ENCODE data around the gene BAHCC1.

Gene BAHCC1

DNA sequence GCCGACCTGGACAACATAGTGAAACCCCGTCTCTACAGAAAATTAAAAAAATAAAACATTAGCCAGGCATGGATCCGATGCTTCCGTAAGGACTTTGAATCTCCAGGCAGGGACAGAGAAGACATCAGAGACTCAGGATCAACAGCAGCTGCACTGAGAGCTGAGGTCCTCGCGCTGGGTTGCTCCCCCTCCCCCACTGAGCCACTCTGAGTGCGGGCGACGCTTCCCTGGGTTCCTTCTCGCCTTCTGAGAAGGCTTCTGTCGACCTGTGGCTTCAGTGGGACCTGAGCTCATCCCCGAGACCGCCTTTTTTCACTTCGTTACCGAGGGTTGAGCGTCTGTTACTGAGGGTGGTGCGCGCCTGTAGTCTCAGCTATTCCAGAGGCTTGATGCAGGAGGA, 96.9 kb downstream of the BAHCC1 start:
- TF ChIP-seq, protein P1, sequence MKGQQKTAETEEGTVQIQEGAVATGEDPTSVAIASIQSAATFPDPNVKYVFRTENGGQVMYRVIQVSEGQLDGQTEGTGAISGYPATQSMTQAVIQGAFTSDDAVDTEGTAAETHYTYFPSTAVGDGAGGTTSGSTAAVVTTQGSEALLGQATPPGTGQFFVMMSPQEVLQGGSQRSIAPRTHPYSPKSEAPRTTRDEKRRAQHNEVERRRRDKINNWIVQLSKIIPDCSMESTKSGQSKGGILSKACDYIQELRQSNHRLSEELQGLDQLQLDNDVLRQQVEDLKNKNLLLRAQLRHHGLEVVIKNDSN (IDR thresholded peaks at IDR 0.05): no peak
- no peak for TF ChIP-seq EP300 (IDR thresholded peaks at IDR 0.05; ENCODE audit: borderline replicate concordance)
- TF ChIP-seq CREB1 (IDR thresholded peaks at IDR 0.05; ENCODE audit: low read depth): no peak
- no peak for TF ChIP-seq RAD21 (IDR thresholded peaks at IDR 0.05; ENCODE audit: low read depth)
- TF ChIP-seq CEBPB (IDR thresholded peaks at IDR 0.05): no peak
- TF ChIP-seq TEAD4 (IDR thresholded peaks at IDR 0.05): no peak
- TF ChIP-seq ZBTB7A (IDR thresholded peaks at IDR 0.05; ENCODE audit: low read depth): no peak
- no peak for TF ChIP-seq EGR1 (IDR thresholded peaks at IDR 0.05)
- no peak for TF ChIP-seq TCF12 (IDR thresholded peaks at IDR 0.05; ENCODE audit: low read depth)
- no peak for TF ChIP-seq NFIC (IDR thresholded peaks at IDR 0.05)
- TF ChIP-seq, protein P2, sequence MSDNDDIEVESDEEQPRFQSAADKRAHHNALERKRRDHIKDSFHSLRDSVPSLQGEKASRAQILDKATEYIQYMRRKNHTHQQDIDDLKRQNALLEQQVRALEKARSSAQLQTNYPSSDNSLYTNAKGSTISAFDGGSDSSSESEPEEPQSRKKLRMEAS (IDR thresholded peaks at IDR 0.05): no peak
- TF ChIP-seq, protein P3, sequence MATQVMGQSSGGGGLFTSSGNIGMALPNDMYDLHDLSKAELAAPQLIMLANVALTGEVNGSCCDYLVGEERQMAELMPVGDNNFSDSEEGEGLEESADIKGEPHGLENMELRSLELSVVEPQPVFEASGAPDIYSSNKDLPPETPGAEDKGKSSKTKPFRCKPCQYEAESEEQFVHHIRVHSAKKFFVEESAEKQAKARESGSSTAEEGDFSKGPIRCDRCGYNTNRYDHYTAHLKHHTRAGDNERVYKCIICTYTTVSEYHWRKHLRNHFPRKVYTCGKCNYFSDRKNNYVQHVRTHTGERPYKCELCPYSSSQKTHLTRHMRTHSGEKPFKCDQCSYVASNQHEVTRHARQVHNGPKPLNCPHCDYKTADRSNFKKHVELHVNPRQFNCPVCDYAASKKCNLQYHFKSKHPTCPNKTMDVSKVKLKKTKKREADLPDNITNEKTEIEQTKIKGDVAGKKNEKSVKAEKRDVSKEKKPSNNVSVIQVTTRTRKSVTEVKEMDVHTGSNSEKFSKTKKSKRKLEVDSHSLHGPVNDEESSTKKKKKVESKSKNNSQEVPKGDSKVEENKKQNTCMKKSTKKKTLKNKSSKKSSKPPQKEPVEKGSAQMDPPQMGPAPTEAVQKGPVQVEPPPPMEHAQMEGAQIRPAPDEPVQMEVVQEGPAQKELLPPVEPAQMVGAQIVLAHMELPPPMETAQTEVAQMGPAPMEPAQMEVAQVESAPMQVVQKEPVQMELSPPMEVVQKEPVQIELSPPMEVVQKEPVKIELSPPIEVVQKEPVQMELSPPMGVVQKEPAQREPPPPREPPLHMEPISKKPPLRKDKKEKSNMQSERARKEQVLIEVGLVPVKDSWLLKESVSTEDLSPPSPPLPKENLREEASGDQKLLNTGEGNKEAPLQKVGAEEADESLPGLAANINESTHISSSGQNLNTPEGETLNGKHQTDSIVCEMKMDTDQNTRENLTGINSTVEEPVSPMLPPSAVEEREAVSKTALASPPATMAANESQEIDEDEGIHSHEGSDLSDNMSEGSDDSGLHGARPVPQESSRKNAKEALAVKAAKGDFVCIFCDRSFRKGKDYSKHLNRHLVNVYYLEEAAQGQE (IDR thresholded peaks at IDR 0.05; ENCODE audit: low read depth): no peak
- TF ChIP-seq YY1 (IDR thresholded peaks at IDR 0.05; ENCODE audit: low read depth): no peak

DNA sequence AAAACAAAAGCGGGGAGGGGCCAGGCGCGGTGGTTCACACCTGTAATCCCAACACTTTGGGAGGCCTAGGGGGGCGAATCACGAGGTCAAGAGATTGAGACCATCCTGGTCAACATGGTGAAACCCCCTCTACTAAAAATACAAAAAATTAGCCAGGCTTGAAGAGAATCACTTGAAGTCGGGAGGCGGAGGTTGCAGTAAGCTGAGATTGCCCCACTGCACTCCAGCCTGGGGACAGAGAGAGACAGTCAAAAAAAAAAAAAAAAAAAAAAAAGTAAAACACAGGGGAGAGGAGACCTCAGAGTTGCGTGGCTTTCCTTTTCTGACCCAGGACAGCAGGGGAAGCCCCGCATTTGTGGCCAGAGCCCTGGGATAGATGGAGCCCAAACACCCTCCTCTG, 97.4 kb downstream of the BAHCC1 start:
- TF ChIP-seq CEBPB (IDR thresholded peaks at IDR 0.05) (no peak), TAF1 (IDR thresholded peaks at IDR 0.05; ENCODE audit: low read depth) (no peak), EP300 (IDR thresholded peaks at IDR 0.05; ENCODE audit: borderline replicate concordance) (no peak), RAD21 (IDR thresholded peaks at IDR 0.05; ENCODE audit: low read depth) (no peak), FOXM1 (IDR thresholded peaks at IDR 0.05; ENCODE audit: borderline replicate concordance, low read depth) (no peak), TEAD4 (IDR thresholded peaks at IDR 0.05) (no peak), ZBTB7A (IDR thresholded peaks at IDR 0.05; ENCODE audit: low read depth) (no peak), CREB1 (IDR thresholded peaks at IDR 0.05; ENCODE audit: low read depth) (no peak), YY1 (IDR thresholded peaks at IDR 0.05; ENCODE audit: low read depth) (no peak)
- TF ChIP-seq, protein P3 (IDR thresholded peaks at IDR 0.05; ENCODE audit: low read depth): no peak
- TF ChIP-seq, protein P1 (IDR thresholded peaks at IDR 0.05): no peak

DNA sequence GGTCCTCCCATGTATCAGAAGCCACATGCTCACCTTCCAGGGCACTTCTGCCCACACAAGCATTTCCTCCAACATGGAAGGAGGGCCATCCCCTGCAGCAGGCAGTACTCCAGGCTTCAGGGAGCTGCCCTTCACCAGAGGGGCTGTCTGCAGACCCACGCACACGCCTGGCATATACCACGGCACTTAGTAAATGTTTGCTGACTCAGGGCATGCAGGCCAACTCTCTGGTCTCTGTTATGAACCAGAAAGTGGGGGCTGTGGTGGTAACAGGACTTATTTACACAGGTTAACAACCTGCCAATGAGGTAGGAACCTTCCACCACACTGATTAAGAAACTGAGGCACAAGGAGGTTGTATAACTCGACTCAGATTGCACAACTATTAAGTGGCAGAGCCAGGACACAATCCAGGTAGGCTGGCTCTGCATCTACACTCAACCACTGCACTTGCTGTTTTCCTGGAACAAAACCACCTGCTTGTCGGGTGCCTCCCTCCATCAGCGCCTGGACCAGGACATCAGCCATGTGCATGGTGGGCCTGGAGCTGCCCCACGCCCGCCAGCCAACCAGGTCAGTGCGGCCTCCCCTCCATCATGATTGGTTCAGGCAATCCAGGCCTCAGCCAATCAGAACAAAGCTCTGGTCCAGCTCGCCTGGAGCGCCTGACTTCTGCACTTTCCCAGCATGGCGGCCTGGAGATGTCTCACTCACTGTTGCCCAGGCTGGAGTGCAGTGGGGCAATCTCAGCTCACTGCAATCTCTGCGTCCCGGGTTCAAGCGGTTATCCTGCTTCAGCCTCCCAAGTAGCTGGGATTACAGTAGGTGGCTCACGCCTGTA, 98.2 kb downstream of the BAHCC1 start:
- no peak for TF ChIP-seq ZBTB7A (IDR thresholded peaks at IDR 0.05; ENCODE audit: low read depth)
- TF ChIP-seq, protein P2 (IDR thresholded peaks at IDR 0.05): peak; percentile 24; the same call in 1 of the 2 replicates

DNA sequence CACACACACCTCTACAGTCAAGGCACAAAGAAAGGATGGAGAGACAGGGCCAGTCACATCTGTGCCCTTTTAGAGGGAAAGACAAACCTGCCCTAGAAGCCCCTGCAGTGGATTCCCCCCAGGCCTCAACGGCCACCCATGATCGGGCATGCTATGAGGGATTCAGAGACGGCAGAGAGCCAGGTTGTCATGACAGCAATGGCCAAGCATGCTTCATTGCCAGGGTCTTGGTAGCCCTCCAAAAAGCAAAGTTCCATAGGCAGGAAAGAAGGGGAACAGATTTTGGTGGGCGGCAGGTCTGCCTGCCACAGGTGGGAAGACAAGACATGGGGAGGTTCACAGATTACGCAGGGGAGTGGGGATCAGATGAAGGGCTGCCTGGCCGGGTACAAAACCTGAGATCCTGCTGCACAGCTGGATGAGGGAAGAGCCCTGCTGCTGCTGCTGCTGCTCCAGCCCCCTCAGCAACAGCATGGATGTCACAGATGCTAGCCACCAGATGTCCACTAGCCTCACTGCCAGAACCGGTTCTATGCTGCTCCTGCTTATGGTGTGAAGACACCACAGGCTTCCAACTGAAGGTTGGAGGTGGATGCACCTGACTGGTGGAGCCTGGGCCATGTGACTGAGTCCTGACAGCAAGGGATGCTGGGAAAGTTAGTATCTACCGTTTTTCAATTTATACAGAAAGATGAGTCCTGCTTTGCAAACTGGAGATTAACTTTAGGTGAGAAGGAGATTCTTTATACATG, 99.5 kb downstream of the BAHCC1 start:
- TF ChIP-seq, protein P1 (IDR thresholded peaks at IDR 0.05): peak; percentile 89
- no peak for TF ChIP-seq NFIC (IDR thresholded peaks at IDR 0.05)

DNA sequence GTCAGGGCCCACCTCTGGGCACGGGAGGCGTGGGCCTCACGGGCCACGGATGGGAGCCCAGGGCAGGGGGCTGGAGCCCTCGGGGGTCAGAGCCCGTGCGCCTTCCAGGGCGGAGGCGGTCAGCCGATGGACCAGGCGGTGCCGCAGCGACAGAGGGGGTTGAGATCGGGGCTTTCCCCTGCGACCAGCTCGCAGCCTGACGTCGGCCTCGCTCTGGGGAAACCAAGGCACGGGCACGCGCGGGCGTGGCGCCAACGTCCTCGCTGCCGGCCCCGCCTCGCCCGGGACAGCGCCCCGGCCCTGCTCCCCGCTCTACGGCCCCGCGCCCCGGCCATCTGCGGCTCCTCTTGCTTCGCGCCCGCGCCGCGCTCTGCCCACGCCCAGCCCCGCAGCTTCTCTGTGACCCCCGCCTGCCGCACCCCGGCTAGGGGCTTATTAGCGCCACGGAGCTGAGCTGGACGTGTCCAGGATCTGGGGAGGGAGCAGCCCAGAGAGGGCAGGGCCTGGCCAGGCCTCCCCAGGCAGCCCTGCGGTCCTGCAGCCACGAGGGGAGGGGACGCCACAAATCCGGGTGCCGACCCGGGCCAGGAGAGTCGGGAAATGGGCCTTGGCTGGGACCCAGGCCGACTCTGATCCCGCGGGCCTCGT, 103.8 kb downstream of the BAHCC1 start:
- TF ChIP-seq TCF12 (IDR thresholded peaks at IDR 0.05; ENCODE audit: low read depth) (no peak), EGR1 (IDR thresholded peaks at IDR 0.05) (no peak), CREB1 (IDR thresholded peaks at IDR 0.05; ENCODE audit: low read depth) (no peak), EP300 (IDR thresholded peaks at IDR 0.05; ENCODE audit: borderline replicate concordance) (no peak), CEBPB (IDR thresholded peaks at IDR 0.05) (no peak), TEAD4 (IDR thresholded peaks at IDR 0.05) (no peak)
- TF ChIP-seq, protein P2 (IDR thresholded peaks at IDR 0.05): no peak
